ENCODE results near the gene ATG2B.
"Not testable (repeated sequence)": the region's sequence is repeated elsewhere in the genome, so short reads cannot be mapped to it uniquely, and the experiment has no call there.

- not testable (repeated sequence) for TF ChIP-seq CTCF (IDR thresholded peaks at IDR 0.05); EZH2 (IDR thresholded peaks at IDR 0.05; ENCODE audit: borderline replicate concordance, insufficient read depth, low read depth, low read length, poor library complexity, severe bottlenecking)
These were observed 118.1 kb downstream of the ATG2B start for GRCh38 chr14:96245074-96245473.
